Measurements from ENCODE around the gene HEMK1.

GRCh38 chr3:50557915-50558314 is 11.4 kb upstream of the HEMK1 start:
- TF ChIP-seq, protein P1, sequence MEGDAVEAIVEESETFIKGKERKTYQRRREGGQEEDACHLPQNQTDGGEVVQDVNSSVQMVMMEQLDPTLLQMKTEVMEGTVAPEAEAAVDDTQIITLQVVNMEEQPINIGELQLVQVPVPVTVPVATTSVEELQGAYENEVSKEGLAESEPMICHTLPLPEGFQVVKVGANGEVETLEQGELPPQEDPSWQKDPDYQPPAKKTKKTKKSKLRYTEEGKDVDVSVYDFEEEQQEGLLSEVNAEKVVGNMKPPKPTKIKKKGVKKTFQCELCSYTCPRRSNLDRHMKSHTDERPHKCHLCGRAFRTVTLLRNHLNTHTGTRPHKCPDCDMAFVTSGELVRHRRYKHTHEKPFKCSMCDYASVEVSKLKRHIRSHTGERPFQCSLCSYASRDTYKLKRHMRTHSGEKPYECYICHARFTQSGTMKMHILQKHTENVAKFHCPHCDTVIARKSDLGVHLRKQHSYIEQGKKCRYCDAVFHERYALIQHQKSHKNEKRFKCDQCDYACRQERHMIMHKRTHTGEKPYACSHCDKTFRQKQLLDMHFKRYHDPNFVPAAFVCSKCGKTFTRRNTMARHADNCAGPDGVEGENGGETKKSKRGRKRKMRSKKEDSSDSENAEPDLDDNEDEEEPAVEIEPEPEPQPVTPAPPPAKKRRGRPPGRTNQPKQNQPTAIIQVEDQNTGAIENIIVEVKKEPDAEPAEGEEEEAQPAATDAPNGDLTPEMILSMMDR (conservative IDR thresholded peaks at IDR 0.05) = no peak
- TF ChIP-seq ZFX (IDR thresholded peaks at IDR 0.05) = no peak
